HCT116 (cell line): ENCODE data around the gene RASAL2. TPM values are rescaled to one million over a fixed set of nuclear protein-coding genes. Genes with fewer than 3 reads are reported as not detected.

Source experiments
- ATAC-seq: fragments of 200-7000 bp; cut with Tn5 transposase; 2 replicates; pipeline ENCODE4 v1.9.1; 2020; ENCODE audit warnings: mild to moderate bottlenecking, moderate library complexity
- BruUV-seq: library from RNA; stranded (reverse); fragments of 400-500 nt; replicated peaks from 2 replicates; lab custom pipeline; 2021; lab: Mats Ljungman, UMichigan
- CTCF ChIA-PET: fragments of 300-600 bp; sonication (Branson Sonifier 250); formaldehyde crosslinking; loops from one replicate; lab custom pipeline; 2021; ENCODE audit warnings: antibody characterized with exemption; lab: Charles Lee
- POLR2A ChIA-PET: fragments of 300-600, 350-600 bp; sonication (Branson Sonifier 250); formaldehyde crosslinking; loops from one replicate; lab custom pipeline; 2021; ENCODE audit warnings: antibody characterized with exemption; lab: Charles Lee
- RAD21 ChIA-PET, 2 experiments: fragments of 300-600 bp; sonication (Branson Sonifier 250); formaldehyde crosslinking; loops; one replicate each; lab custom pipeline; 2023; ENCODE audit warnings: low total read pairs in 2 of 2; ENCODE audit not compliant: uncharacterized antibody in 2 of 2, unreplicated experiment in 2 of 2, low non-redundant PET in 1 of 2; lab: Charles Lee
- DNase-seq: peaks from one replicate; pipeline ENCODE4 v3.0.0-alpha.2; 2010; ENCODE audit warnings: low read depth, low spot score
- H2AFZ ChIP-seq: fragments of 200-600 bp; shearing (Covaris generic), sonication (generic); 2 replicates; pipeline ENCODE4 v1.6.1; 2017; ENCODE audit warnings: low read depth, mixed run types, mixed read lengths, antibody characterized with exemption, low read length; ENCODE audit not compliant: poor library complexity, severe bottlenecking
- H3K27ac ChIP-seq: 2 replicates; pipeline ENCODE4 v1.5.1; 2012; ENCODE audit warnings: low read depth, low read length
- H3K27me3 ChIP-seq: fragments of 200-600 bp; sonication (generic); 2 replicates; pipeline ENCODE4 v1.6.1; 2016; ENCODE audit warnings: mixed run types, low read length, mixed read lengths; ENCODE audit not compliant: insufficient read depth
- H3K36me3 ChIP-seq, 2 experiments: fragments of 200-500 bp in 1 of 2; fragments of 200-600 bp in 1 of 2; sonication (Bioruptor generic) in 1 of 2; sonication (generic) in 1 of 2; 2 replicates each; pipeline versions ENCODE4 v1.5.1 to v1.6.1; 2014 to 2016; ENCODE audit warnings: low read length in 2 of 2, inconsistent platforms in 1 of 2, mixed read lengths in 1 of 2, mixed run types in 1 of 2; ENCODE audit not compliant: insufficient read depth in 2 of 2, control insufficient read depth in 1 of 2
- H3K4me1 ChIP-seq, 2 experiments: fragments of 200-600 bp in 1 of 2; sonication (generic) in 1 of 2; 2 replicates each; pipeline versions ENCODE4 v1.5.1 to v1.6.1; 2012 to 2017; ENCODE audit warnings: low read length in 2 of 2, inconsistent platforms in 1 of 2, mild to moderate bottlenecking in 1 of 2, mixed read lengths in 1 of 2, mixed run types in 1 of 2, moderate library complexity in 1 of 2; ENCODE audit not compliant: insufficient read depth in 2 of 2, control insufficient read depth in 1 of 2
- H3K4me2 ChIP-seq: fragments of 200-600 bp; sonication (generic); 2 replicates; pipeline ENCODE4 v1.6.1; 2017; ENCODE audit warnings: mixed run types, low read length, mixed read lengths
- H3K4me3 ChIP-seq, 2 experiments: fragments of 200-600 bp in 1 of 2; sonication (generic) in 1 of 2; replicated peaks in 1 of 2; 2 replicates each; pipeline ENCODE4 v1.5.1; 2011 to 2016; ENCODE audit warnings: low read length in 2 of 2, control low read depth in 1 of 2, low read depth in 1 of 2, mild to moderate bottlenecking in 1 of 2, mixed read lengths in 1 of 2, mixed run types in 1 of 2
- H3K79me2 ChIP-seq: fragments of 200-600 bp; sonication (generic); 2 replicates; pipeline ENCODE4 v1.6.1; 2017; ENCODE audit warnings: mild to moderate bottlenecking, mixed run types, low read length, moderate library complexity, mixed read lengths; ENCODE audit not compliant: insufficient read depth
- H3K9ac ChIP-seq: fragments of 200-600 bp; sonication (generic); 2 replicates; pipeline ENCODE4 v1.6.1; 2016; ENCODE audit warnings: low read length, mixed read lengths
- H3K9me2 ChIP-seq: fragments of 200-600 bp; sonication (generic), shearing (Covaris generic); 2 replicates; pipeline ENCODE4 v1.6.1; 2017; ENCODE audit warnings: mixed run types, mild to moderate bottlenecking, moderate library complexity; ENCODE audit not compliant: insufficient read depth
- H3K9me3 ChIP-seq, 2 experiments: fragments of 200-500 bp in 1 of 2; fragments of 200-600 bp in 1 of 2; sonication (Bioruptor generic) in 1 of 2; sonication (generic) in 1 of 2; 2 replicates each; pipeline ENCODE4 v1.6.1; 2014 to 2017; ENCODE audit warnings: low read length in 2 of 2, mixed read lengths in 2 of 2, inconsistent platforms in 1 of 2, low read depth in 1 of 2, mild to moderate bottlenecking in 1 of 2, mixed run types in 1 of 2, moderate library complexity in 1 of 2; ENCODE audit not compliant: control insufficient read depth in 1 of 2, insufficient read depth in 1 of 2
- H4K20me1 ChIP-seq: fragments of 200-600 bp; sonication (generic), shearing (Covaris generic); 2 replicates; pipeline ENCODE4 v1.6.1; 2017; ENCODE audit warnings: mixed run types, mild to moderate bottlenecking, moderate library complexity; ENCODE audit not compliant: insufficient read depth
- CBX3 ChIP-seq: IDR thresholded peaks from 2 replicates; pipeline ENCODE4 v1.6.1; 2012; ENCODE audit warnings: low read depth
- EGR1 ChIP-seq: IDR thresholded peaks from 2 replicates; pipeline ENCODE4 v1.6.1; 2012; ENCODE audit warnings: low read depth
- EZH2phosphoT487 ChIP-seq: fragments of 200-600 bp; IDR thresholded peaks from 2 replicates; pipeline ENCODE4 v1.6.1; 2018; ENCODE audit warnings: antibody characterized with exemption, borderline replicate concordance
- RAD21 ChIP-seq: IDR thresholded peaks from 2 replicates; pipeline ENCODE4 v1.6.1; 2012; ENCODE audit warnings: low read depth, mild to moderate bottlenecking
- REST ChIP-seq: IDR thresholded peaks from 2 replicates; pipeline ENCODE4 v1.6.1; 2012; ENCODE audit warnings: low read depth
- SIN3A ChIP-seq: IDR thresholded peaks from 2 replicates; pipeline ENCODE4 v1.6.1; 2012; ENCODE audit warnings: low read depth
- SP1 ChIP-seq: IDR thresholded peaks from 2 replicates; pipeline ENCODE4 v1.6.1; 2012; ENCODE audit warnings: low read depth
- TCF7L2 ChIP-seq: IDR thresholded peaks from 2 replicates; pipeline ENCODE4 v1.7.0; 2011; ENCODE audit warnings: borderline replicate concordance, inconsistent platforms; ENCODE audit not compliant: insufficient read depth, insufficient read length; ENCODE audit errors: extremely low read depth
- YY1 ChIP-seq: IDR thresholded peaks from 2 replicates; pipeline ENCODE4 v1.6.1; 2011; ENCODE audit warnings: low read length, low read depth, moderate library complexity, mild to moderate bottlenecking; ENCODE audit not compliant: insufficient replicate concordance; ENCODE audit errors: extremely low read depth
- ZBTB33 ChIP-seq: IDR thresholded peaks from 2 replicates; pipeline ENCODE4 v1.6.1; 2011; ENCODE audit warnings: mild to moderate bottlenecking, low read length, moderate library complexity; ENCODE audit not compliant: insufficient replicate concordance; ENCODE audit errors: extremely low read depth
- ZFX ChIP-seq: fragments of 450-650 bp; IDR thresholded peaks from 2 replicates; pipeline ENCODE4 v1.6.1; 2017
- intact Hi-C: fragments of 100-400 bp; cut with micrococcal nuclease; formaldehyde crosslinking; loops from 2 replicates; pipeline ENCODE4 v1.10.0; 2022
- total RNA-seq: library from RNA; stranded (reverse); gene quantifications from one replicate; pipeline ENCODE4 v1.2.1, GENCODE V29; 2021; ENCODE audit not compliant: unreplicated experiment
- TF ChIP-seq, protein P1 (sequence below), 3 experiments: fragments of 200-600 bp in 1 of 3; sonication (generic) in 1 of 3; IDR thresholded peaks in 2 of 3; conservative IDR thresholded peaks in 1 of 3; 2 replicates each; pipeline ENCODE4 v1.5.1; 2012 to 2017; ENCODE audit warnings: low read depth in 2 of 3, low read length in 2 of 3, antibody characterized with exemption in 1 of 3, borderline replicate concordance in 1 of 3, control low read depth in 1 of 3, mild to moderate bottlenecking in 1 of 3, mixed read lengths in 1 of 3, mixed run types in 1 of 3, moderate library complexity in 1 of 3; ENCODE audit not compliant: insufficient read depth in 1 of 3

RASAL2 gene
- total RNA-seq, 1 experiment from 2014 or later, result 11.7 TPM

DNA sequence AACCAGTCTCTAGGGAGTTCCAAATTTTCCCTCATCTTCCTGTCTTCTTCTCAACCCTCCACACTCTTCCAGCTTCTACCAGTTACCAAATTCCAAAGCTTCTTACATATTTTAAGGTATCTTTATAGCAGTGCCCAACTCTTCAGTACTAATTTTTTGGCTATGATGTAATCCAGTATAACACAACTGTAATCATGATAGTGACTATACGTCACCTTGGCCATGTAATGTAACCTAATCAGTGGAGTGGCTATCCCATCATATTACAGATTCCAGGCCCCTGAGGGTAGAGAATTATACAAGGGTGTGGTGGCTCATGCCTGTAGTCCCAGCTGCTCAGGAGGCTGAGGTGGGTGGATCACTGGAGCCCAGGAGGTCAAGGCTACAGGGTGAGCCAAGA, 259.6 kb downstream of the RASAL2 start:
- BruUV-seq, result no TSS peak
- TF ChIP-seq SIN3A (no peak), YY1 (no peak), CBX3 (no peak), EGR1 (no peak), RAD21 (no peak), REST (no peak), TCF7L2 (no peak), ZFX (no peak), EZH2phosphoT487 (no peak), SP1 (no peak), ZBTB33 (no peak)
- TF ChIP-seq, protein P1, sequence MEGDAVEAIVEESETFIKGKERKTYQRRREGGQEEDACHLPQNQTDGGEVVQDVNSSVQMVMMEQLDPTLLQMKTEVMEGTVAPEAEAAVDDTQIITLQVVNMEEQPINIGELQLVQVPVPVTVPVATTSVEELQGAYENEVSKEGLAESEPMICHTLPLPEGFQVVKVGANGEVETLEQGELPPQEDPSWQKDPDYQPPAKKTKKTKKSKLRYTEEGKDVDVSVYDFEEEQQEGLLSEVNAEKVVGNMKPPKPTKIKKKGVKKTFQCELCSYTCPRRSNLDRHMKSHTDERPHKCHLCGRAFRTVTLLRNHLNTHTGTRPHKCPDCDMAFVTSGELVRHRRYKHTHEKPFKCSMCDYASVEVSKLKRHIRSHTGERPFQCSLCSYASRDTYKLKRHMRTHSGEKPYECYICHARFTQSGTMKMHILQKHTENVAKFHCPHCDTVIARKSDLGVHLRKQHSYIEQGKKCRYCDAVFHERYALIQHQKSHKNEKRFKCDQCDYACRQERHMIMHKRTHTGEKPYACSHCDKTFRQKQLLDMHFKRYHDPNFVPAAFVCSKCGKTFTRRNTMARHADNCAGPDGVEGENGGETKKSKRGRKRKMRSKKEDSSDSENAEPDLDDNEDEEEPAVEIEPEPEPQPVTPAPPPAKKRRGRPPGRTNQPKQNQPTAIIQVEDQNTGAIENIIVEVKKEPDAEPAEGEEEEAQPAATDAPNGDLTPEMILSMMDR (IDR thresholded peaks at IDR 0.05 in 2 of 3, conservative IDR thresholded peaks at IDR 0.05 in 1 of 3; ENCODE audit: borderline replicate concordance in 1 of 3, insufficient read depth in 1 of 3, low read depth in 2 of 3, low read length in 2 of 3), result no peak
- ChIA-PET POLR2A (no interaction called here), RAD21 (no interaction called here), CTCF (no interaction called here)
- ATAC-seq, result peak; percentile 50
- no peak overlapping the region for H2AFZ ChIP-seq
- peaks cover 2 to 20% of the 10 kb centered on the region in 2 experiments; a peak in 2 of 4 replicates for H3K4me1 ChIP-seq
- intact Hi-C loops, result no loop called here
- no peak overlapping the region for H3K27ac ChIP-seq
- H3K79me2 ChIP-seq, result no peaks in the 10 kb centered on the region
- H3K36me3 ChIP-seq, result no peaks in the 10 kb centered on the region
- H3K27me3 ChIP-seq, result no peaks in the 10 kb centered on the region
- H3K9me3 ChIP-seq, result no peaks in the 10 kb centered on the region
- no peaks in the 10 kb centered on the region for H4K20me1 ChIP-seq
- H3K9ac ChIP-seq, result no peak overlapping the region
- H3K9me2 ChIP-seq, result no peaks in the 10 kb centered on the region
- H3K4me3 ChIP-seq, result no peak overlapping the region
- H3K4me2 ChIP-seq, result 0 out of 2 replicates have a peak overlapping the region, but pooled peaks have one; percentile 13
- DNase-seq, result no peak
